ENCODE measurements around the gene MME. TPM values are rescaled to one million over a fixed set of nuclear protein-coding genes. Genes with fewer than 3 reads are reported as not detected.

The MME gene
- total RNA-seq (2014; rRNA removed; shearing (Covaris generic)): 15.1 and 19.5 TPM in 2 replicates
- 10.4 and 15.5 TPM in 2 replicates for polyA plus RNA-seq (2015; cell fraction: cytosol; rRNA removed)
- polyA plus RNA-seq (2015; cell fraction: nucleus; rRNA removed): 14.2 and 16.2 TPM in 2 replicates

DNA sequence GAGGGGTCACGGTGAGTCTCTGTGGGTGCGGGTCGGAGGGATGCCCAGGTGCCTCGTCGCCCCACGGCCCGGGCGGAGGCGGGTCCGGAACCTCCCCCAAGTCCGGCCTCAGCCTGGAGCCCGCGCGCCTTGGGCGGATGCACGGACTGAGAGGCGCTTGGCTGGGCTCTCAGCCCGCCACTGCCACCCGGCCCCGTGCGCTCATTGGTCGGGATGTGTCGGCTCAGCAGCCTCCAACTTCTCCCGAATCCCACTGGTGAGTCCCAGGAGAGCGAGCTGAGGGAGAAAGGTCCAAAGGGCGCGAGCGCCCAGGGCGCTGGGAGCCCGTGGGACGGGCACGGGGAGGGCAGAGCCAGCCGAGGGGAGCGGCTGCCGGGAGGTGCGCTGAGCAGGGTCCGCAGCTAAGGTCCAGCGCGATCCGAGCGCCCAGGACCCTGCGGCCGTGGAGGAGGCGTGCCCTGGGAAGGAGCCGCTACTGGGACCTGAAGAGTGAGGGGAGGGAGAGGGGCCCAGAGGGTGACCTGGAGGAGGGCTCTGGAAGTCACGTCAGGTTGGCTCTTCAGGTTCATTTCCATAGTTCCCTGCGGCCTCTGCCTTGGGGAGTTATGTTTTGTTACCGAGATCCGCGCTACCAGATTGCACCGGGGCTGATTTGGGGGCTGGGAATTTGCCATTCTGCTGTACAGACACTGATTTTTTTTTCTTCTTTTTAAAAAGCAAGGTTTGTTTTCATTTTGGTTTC is at the start of gene MME:
TSS of gene MME (plus strand) at position 574 of the 742 bp plus-strand sequence. CDS start 3,849 bp downstream, outside the sequence.
- DNase-seq (ENCODE audit: low read depth, low spot score): peak; percentile 28

DNA sequence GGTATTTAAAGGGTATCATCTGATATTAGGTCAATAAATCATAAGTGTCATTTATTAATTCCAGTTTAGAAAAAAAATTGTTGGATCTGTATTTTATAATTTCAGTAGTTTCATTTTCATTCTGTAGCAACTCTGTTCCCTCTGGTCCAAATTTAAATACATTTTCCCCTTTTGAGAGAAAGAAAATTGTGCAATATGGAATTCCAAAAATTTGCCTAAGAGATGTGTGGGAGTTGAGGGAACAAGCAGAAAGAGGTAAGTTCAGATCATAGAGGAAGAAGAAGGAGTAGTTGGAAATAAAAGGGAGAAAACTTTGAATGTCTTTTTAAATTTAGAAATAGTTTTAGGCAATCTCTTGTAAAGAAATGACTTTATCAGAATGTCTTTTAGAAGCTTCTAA is 48.9 kb upstream of the MME start:
- in situ Hi-C loops (cut with HindIII; ENCODE audit: low pct_unique_long_range_greater_than_20kb, low sequenced_read_pairs): no loop called here
- DNase-seq (ENCODE audit: low read depth, low spot score): no peak

More for the DNA sequence above, at the start of gene MME:
- in situ Hi-C loops (cut with HindIII; ENCODE audit: low pct_unique_long_range_greater_than_20kb, low sequenced_read_pairs): no loop called here

DNA sequence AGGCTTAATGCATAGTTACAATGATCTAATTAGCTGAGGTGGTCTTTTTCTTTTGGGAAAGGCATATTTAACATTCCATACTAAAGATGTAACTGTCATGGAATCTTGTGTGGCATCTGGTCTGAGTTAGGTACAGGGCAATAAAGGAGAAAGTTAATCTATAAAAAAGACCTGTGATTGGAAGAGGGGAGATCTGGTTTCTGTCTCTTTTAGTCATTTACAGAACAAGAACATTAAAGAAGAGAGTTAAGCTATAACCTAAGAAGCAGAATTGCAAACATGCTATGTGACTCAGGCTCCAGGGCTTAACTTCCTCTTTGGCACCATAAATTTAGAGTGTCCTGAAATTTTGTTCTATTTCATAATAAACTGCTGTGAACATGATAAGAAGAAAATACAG is 47.2 kb upstream of the MME start:
- in situ Hi-C loops (cut with HindIII; ENCODE audit: low pct_unique_long_range_greater_than_20kb, low sequenced_read_pairs): no loop called here
- no peak for DNase-seq (ENCODE audit: low read depth, low spot score)

DNA sequence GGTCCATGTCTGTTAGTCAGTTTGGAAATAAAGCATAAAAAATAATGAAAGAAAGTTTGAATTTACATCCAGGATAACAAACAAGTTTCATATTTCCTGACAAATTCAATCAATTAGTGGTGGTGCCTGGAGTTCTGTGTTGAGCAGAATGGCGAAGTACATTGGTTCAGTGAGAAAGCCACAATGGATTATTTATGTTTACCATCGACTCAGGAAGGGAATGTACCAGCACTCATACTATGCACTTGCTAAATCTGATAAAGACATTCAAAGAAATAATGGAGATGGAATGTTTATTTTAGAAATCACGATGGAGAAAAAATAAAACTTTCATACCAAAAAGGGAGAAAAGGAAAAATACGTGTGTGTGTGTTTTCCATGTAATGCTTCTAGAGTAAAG is 45.3 kb upstream of the MME start:
- in situ Hi-C loops (cut with HindIII; ENCODE audit: low pct_unique_long_range_greater_than_20kb, low sequenced_read_pairs): no loop called here
- no peak for DNase-seq (ENCODE audit: low read depth, low spot score)

DNA sequence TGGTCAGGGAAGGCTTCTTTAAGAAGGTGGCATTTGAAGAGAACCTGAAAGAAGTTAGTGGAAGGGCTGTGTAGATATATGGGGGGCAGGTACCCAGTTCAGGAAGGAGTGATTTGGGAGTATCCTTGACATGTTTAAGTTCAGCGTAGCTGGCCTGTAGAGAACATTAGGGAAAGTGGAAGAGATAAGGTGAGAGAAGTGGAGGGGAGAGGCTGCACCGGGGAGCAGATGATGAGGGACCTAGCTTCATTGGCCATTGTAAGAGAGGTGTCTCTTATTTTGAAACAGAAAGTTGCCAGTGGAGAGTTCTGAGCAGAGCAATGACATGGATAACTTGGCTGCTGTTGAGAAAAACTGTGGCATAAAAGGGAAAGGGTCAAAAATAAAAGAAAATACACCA is 44.6 kb upstream of the MME start:
- DNase-seq (ENCODE audit: low read depth, low spot score): no peak
- in situ Hi-C loops (cut with HindIII; ENCODE audit: low pct_unique_long_range_greater_than_20kb, low sequenced_read_pairs): no loop called here

DNA sequence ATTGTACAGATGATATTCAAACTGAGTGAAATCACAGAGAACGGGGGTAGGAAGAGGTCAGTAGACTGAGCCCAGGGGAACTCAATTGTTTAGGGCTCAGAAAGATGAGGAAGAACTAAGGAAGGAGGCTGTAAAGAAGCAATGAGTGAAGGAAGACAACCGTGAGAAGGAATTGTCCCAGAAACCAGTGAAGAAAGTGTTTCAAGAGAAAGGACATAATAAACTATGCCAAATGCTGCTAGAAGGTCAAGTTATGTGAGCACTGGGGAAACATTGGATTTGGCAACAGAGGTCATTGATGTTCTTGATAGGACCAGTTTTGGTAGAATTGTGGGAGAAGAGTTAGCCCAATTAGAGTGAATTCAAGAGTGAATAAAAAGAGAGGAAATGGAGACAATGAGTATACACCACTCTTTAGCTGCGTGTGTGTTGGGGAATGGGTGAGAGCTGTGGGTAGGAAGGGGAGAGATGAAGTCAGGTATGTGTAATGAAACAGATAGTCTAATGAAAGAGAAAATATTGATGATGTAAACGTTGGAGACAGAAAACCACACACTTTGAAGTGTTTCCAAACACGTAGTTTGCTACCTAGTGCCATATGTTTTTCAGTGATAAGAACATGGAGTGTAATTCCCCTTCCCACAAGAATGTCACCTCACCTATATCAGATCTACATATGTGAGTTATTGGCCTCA is 42.5 kb upstream of the MME start:
- DNase-seq (ENCODE audit: low read depth, low spot score): no peak
- in situ Hi-C loops (cut with HindIII; ENCODE audit: low pct_unique_long_range_greater_than_20kb, low sequenced_read_pairs): no loop called here

DNA sequence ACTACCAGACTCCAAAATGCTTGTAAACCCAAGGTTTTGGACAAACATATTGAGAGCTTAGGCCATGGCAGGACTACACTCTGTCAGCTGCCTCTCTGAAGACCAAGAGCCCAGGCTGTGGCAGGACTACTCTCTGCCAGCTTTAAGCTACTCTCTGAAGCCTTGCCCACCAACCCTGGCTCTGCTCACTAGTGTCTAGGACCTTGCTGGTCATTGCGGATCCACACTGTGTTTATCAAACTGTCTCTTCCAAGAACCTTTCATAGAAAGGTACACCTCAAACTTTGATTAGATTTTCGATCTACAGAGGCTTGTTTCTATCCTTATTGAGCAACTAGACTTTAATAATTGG is 41.9 kb upstream of the MME start:
- DNase-seq (ENCODE audit: low read depth, low spot score): no peak
- in situ Hi-C loops (cut with HindIII; ENCODE audit: low pct_unique_long_range_greater_than_20kb, low sequenced_read_pairs): no loop called here

DNA sequence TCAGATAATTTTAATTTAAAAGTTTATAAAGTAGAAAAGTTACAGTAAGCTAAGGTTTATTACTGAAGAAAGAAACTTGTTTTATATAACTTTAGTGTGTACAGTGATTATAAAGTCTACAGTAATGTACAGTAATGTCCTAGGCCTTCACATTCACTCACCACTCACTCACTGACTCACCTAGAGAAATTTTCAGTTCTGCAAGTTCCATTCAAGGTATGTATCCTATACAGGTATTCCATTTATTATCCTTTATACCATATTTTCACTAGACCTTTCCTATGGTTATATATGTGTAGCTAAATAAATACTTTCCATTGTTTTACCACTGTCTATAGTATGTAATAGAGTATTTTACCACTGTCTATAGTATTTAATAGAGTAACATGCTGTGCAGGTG is 33.2 kb upstream of the MME start:
- no peak for DNase-seq (ENCODE audit: low read depth, low spot score)
- in situ Hi-C loops (cut with HindIII; ENCODE audit: low pct_unique_long_range_greater_than_20kb, low sequenced_read_pairs): no loop called here

DNA sequence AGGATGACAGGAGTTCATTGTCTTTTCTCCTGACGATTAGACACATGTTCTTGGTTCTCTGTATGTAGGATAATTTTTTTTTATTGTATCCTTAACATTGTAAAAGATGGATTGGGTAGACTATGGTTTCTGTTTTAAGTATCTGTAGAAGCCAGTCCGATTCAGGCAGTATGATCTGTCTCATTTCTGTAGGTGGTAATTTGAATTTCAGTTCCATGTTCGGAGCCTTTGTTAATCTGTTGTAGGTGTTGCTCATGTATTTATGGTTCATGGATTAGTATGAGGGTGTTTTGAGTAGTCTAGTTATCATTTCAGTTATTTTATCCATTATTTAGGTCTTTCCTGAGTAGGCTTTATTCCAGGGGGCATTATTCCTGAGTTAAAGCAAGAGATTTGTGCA is 32.4 kb upstream of the MME start:
- DNase-seq (ENCODE audit: low read depth, low spot score): no peak
- in situ Hi-C loops (cut with HindIII; ENCODE audit: low pct_unique_long_range_greater_than_20kb, low sequenced_read_pairs): no loop called here

DNA sequence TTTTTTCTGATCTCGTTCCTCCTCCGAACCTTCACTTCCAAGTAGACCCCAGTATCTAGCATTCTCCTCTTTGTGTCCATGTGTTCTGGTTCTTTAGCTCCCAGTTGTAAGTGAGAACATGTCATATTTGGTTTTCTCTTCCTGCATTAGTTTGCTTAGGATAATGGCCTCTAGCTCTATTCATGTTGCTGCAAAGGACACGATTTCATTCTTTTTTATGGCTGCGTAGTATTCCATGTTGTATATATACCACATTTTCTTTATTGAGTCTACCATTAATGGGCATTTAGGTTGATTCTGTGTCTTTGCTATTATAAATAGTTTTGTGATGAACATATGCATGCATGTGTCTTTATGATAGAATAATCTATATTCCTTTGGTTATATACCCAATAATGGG is 30.2 kb upstream of the MME start:
- in situ Hi-C loops (cut with HindIII; ENCODE audit: low pct_unique_long_range_greater_than_20kb, low sequenced_read_pairs): no loop called here
- no peak for DNase-seq (ENCODE audit: low read depth, low spot score)

DNA sequence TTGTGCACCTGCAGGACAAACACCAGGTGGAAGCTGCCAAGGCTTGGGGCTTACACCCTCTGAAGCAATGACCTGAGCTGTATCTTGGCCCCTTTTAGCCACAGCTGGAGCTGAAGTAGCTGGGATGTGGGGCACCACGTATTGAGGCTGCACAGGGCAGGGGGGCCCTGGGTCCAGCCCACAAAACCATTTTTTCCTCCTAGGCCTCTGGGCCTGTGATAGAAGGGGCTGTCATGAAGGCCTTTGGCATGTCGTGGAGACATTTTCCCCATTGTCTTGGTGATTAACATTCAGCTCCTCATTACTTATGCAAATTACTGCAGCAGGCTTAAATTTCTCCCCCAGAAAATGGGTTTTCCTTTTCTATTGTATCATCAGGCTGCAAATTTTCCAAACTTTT is 27.6 kb upstream of the MME start:
- DNase-seq (ENCODE audit: low read depth, low spot score): no peak
- in situ Hi-C loops (cut with HindIII; ENCODE audit: low pct_unique_long_range_greater_than_20kb, low sequenced_read_pairs): no loop called here

DNA sequence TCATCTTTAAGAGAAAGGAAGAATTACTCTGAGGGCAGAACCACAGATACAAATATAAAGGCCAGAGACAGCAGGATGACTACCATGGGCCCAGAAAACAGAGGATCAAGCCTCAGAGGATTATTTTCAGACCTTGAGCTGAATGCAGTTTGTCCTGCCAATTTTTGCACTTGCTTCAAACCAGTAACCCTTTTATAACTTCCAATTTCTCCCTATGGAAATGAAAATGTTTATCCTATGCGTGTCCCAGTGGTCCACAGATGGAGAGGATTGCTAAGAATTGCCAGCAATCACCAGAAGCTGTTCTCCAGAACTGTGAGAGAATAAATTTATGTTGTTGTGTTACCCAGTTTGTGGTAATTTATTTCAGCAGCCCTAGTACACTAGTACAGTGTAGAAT is 26.4 kb upstream of the MME start:
- in situ Hi-C loops (cut with HindIII; ENCODE audit: low pct_unique_long_range_greater_than_20kb, low sequenced_read_pairs): no loop called here

DNA sequence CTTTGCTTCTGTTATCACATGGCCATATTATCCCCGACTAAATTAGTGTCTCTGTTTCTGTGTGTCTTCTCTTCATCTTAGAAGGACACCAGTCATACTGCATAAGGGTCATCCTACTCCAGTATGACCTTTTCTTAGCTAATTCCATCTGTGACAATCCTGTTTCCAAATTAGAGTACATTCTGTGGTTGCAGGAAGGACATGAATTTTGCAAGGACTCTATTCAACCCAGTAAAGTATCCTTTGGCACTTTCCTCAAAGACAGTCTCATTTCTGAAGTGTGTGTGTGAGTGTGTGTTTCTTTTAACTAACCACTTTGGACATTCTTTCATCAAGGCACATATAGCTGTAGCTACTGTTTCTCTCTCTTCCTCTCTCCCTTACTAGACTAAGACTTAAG is 15.2 kb upstream of the MME start:
- no peak for DNase-seq (ENCODE audit: low read depth, low spot score)
- in situ Hi-C loops (cut with HindIII; ENCODE audit: low pct_unique_long_range_greater_than_20kb, low sequenced_read_pairs): no loop called here

More for the DNA sequence above, 26.4 kb upstream of the MME start:
- no peak for DNase-seq (ENCODE audit: low read depth, low spot score)

DNA sequence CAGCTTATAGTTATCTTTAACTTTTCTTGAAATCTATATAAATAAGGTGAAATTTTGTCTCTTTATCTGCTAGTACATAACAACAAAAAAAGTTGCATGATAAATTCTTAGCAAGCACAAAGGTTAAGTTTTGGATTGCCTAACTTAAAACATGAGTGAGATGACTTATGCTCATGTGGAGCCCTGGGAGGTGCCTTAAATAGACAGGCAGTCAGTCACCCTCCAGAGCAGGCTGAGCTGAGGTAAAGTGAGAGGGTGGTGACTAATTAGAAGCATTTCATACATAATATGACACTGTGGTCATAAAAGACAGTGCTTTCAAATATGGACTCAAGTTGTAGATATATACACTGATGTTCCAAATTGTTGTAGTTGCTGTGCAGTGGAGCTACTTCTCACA is 14.6 kb upstream of the MME start:
- in situ Hi-C loops (cut with HindIII; ENCODE audit: low pct_unique_long_range_greater_than_20kb, low sequenced_read_pairs): no loop called here
- peak; percentile 55 for DNase-seq (ENCODE audit: low read depth, low spot score)

DNA sequence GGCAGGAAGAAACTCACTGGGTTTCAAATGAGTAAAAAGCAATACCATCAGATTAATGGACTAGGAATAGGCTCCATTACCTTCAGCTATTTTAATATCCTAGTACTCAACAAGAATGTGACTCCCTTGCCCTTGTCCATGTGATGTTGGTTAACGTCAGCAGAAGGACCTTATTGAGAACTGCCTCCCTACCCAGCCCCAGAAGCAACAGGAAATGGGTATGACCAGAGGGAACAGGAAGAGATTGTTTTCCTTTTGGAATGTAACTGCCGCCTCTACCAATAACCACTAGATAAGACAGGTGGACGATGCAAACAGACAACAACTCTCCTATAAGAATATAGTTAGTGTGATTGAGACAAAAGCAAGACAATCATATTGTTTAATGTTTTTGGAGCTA is 10.4 kb upstream of the MME start:
- DNase-seq (ENCODE audit: low read depth, low spot score): peak; percentile 84
- in situ Hi-C loops (cut with HindIII; ENCODE audit: low pct_unique_long_range_greater_than_20kb, low sequenced_read_pairs): no loop called here

DNA sequence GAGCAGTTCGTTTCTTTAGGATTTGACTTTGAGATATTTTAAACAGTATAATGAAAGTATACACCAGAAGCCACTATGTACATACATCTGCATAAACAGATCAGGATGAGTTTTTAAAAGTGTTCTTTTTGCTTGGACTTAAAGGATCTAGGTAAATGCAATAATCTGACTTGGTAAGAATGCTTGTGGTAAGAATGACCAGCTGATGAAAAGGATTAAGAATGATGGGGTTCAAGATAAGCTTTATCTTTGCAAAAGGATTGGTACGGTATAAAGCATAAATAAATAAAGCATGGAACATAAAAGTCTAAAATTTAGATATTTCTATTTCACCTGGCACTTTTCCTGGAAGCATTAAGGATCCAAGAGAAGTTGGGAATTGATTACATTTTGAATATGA is 9.8 kb upstream of the MME start:
- in situ Hi-C loops (cut with HindIII; ENCODE audit: low pct_unique_long_range_greater_than_20kb, low sequenced_read_pairs): no loop called here
- DNase-seq (ENCODE audit: low read depth, low spot score): no peak

DNA sequence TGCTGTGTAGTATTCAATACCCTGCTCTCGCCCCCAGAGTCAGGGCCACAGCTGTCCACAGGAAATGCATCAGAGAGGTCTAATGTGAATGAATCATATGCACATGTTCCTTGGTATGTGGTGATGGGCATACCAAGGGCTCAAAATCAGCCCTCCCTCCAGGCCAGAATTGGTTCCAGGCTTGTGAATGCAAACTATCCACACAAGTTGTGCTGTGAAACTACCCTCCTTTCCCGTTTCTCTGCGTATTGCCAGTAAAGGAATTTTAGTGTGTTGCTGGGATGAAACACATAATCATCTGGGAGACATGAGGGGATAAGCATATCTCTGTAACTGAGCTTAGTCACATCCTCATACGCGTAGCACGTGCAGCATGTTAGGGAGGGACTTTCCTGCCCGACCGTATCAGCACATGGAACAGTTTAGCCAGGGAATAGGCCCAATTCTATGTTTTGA is 9.2 kb upstream of the MME start:
- DNase-seq (ENCODE audit: low read depth, low spot score): peak; percentile 62
- in situ Hi-C loops (cut with HindIII; ENCODE audit: low pct_unique_long_range_greater_than_20kb, low sequenced_read_pairs): no loop called here

DNA sequence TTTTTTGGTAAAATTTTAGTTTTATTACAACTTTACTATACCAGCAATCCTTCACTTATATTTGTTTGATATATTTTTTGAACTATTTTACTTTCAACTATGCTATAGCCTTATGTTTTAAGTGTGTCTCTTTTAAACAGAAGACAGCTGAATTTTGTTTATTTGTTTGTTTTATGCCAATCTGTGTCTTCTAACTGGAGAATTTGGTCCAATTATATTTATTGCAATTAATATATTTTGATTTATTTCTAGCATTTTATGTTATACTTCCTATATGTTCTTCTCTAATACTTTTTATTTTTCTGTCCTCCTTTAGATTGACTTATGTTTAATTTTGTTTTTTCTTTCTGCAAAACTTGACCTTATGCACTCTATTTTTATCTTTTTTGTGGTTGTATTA is 4.9 kb upstream of the MME start:
- in situ Hi-C loops (cut with HindIII; ENCODE audit: low pct_unique_long_range_greater_than_20kb, low sequenced_read_pairs): no loop called here
- no peak for DNase-seq (ENCODE audit: low read depth, low spot score)

DNA sequence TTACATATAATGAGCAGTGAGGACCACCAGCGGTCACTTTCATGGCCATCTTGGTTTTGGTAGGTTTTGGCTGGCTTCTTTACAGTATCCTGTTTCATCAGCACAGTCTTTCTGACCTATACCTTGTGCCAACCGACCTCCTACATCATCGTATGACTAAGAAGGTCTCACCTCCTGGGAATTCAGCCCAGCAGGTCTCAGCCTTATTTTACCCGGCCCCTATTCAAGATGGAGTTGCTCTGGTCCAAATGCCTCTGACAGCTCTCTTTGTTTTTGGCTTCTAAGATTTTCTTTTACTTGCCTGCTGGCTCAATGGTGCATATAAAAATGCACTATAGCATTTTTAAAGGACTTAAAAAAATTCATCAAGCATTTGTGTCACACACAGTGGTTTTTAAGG is 3.2 kb upstream of the MME start:
- DNase-seq (ENCODE audit: low read depth, low spot score): no peak
- in situ Hi-C loops (cut with HindIII; ENCODE audit: low pct_unique_long_range_greater_than_20kb, low sequenced_read_pairs): no loop called here
